Measurements from ENCODE around the gene RAC3.

The RAC3 gene

GRCh38 chr17:82080789-82081464, 49.4 kb downstream of the RAC3 start:
- TF ChIP-seq, protein P1, sequence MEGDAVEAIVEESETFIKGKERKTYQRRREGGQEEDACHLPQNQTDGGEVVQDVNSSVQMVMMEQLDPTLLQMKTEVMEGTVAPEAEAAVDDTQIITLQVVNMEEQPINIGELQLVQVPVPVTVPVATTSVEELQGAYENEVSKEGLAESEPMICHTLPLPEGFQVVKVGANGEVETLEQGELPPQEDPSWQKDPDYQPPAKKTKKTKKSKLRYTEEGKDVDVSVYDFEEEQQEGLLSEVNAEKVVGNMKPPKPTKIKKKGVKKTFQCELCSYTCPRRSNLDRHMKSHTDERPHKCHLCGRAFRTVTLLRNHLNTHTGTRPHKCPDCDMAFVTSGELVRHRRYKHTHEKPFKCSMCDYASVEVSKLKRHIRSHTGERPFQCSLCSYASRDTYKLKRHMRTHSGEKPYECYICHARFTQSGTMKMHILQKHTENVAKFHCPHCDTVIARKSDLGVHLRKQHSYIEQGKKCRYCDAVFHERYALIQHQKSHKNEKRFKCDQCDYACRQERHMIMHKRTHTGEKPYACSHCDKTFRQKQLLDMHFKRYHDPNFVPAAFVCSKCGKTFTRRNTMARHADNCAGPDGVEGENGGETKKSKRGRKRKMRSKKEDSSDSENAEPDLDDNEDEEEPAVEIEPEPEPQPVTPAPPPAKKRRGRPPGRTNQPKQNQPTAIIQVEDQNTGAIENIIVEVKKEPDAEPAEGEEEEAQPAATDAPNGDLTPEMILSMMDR (IDR thresholded peaks at IDR 0.05; ENCODE audit: unreplicated experiment in 3 of 3): no peak
- Mint-ChIP-seq H3K4me3 (no peak overlapping the region), H3K27ac (no peak overlapping the region), H3K27me3 (ENCODE audit: low read depth) (no peaks in the 10 kb centered on the region), H3K9me3 (no peaks in the 10 kb centered on the region), H3K4me1 (peaks cover 13% of the 10 kb centered on the region), H3K36me3 (ENCODE audit: low read depth) (peaks cover 15% of the 10 kb centered on the region)

- H3K4me3 Mint-ChIP-seq: no peak overlapping the region
- no peaks in the 10 kb centered on the region for H3K27me3 Mint-ChIP-seq (ENCODE audit: low read depth)
- TF ChIP-seq, protein P1 (IDR thresholded peaks at IDR 0.05; ENCODE audit: unreplicated experiment in 3 of 3): no peak
- H3K36me3 Mint-ChIP-seq (ENCODE audit: low read depth): peaks cover 15% of the 10 kb centered on the region
- H3K4me1 Mint-ChIP-seq: peaks cover 13% of the 10 kb centered on the region
- no peak overlapping the region for H3K27ac Mint-ChIP-seq
- no peaks in the 10 kb centered on the region for H3K9me3 Mint-ChIP-seq
Measured at GRCh38 chr17:82081546-82081945, 50.1 kb downstream of the RAC3 start.

GRCh38 chr17:82081966-82082365, 50.5 kb downstream of the RAC3 start:
- H3K4me1 Mint-ChIP-seq: peaks cover 9% of the 10 kb centered on the region
- H3K27me3 Mint-ChIP-seq (ENCODE audit: low read depth): no peaks in the 10 kb centered on the region
- no peak overlapping the region for H3K27ac Mint-ChIP-seq
- H3K36me3 Mint-ChIP-seq (ENCODE audit: low read depth): peaks cover 15% of the 10 kb centered on the region
- H3K4me3 Mint-ChIP-seq: no peak overlapping the region
- TF ChIP-seq, protein P1 (IDR thresholded peaks at IDR 0.05; ENCODE audit: unreplicated experiment in 3 of 3): no peak
- H3K9me3 Mint-ChIP-seq: no peaks in the 10 kb centered on the region

DNA sequence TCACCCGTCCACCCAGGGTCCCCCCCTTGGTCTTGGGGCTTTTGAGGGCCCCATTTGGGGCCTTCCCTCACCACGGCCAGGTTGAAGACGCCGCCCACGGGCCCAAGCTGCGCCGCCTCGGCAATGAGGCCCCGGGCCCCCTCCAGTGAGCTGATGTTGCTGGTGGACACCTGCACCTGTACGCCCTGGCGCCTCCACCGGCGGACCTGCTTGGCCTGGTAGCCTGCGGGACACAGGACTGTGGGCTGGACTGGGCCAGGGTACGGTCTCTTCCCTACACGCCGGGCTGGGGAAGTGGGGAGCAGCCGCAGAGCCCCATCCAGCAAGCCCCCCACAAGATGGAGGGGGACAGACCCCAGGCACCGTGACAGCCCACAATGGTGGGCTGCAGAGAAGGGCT, 51.0 kb downstream of the RAC3 start:
- peaks cover 9% of the 10 kb centered on the region for H3K4me1 Mint-ChIP-seq
- no peaks in the 10 kb centered on the region for H3K27me3 Mint-ChIP-seq (ENCODE audit: low read depth)
- no peak overlapping the region for H3K27ac Mint-ChIP-seq
- TF ChIP-seq, protein P1 (IDR thresholded peaks at IDR 0.05; ENCODE audit: unreplicated experiment in 3 of 3): no peak
- H3K9me3 Mint-ChIP-seq: no peaks in the 10 kb centered on the region
- peaks cover 15% of the 10 kb centered on the region for H3K36me3 Mint-ChIP-seq (ENCODE audit: low read depth)
- no peak overlapping the region for H3K4me3 Mint-ChIP-seq

GRCh38 chr17:82083009-82083408, 51.5 kb downstream of the RAC3 start:
- H3K9me3 Mint-ChIP-seq: no peaks in the 10 kb centered on the region
- H3K27ac Mint-ChIP-seq: no peak overlapping the region
- peaks cover 12% of the 10 kb centered on the region for H3K36me3 Mint-ChIP-seq (ENCODE audit: low read depth)
- H3K4me1 Mint-ChIP-seq: peaks cover 4% of the 10 kb centered on the region
- TF ChIP-seq, protein P1 (IDR thresholded peaks at IDR 0.05; ENCODE audit: unreplicated experiment in 3 of 3): no peak
- no peak overlapping the region for H3K4me3 Mint-ChIP-seq
- no peaks in the 10 kb centered on the region for H3K27me3 Mint-ChIP-seq (ENCODE audit: low read depth)
